ENCODE measurements around the gene DEDD2. TPM values are rescaled to one million over a fixed set of nuclear protein-coding genes. Genes with fewer than 3 reads are reported as not detected.

Gene DEDD2
- total and polyA plus RNA-seq, 10 of the 15 experiments (the other 5 are each of a cell fraction or from before 2014, with no cell fraction given) = 2.5 to 24.7 (median 17.6) TPM

- intact Hi-C loops (cut with micrococcal nuclease; ENCODE audit: unreplicated experiment) = no loop called here
- DNase-seq (ENCODE audit: low read depth, low spot score) (no peak), FAIRE-seq (no peak), ATAC-seq (no peak)
- 43% methylated on average over 1 of the region's 1 CpG for WGBS (ENCODE audit: insufficient coverage, insufficient replicate concordance, low lambda C conversion rate, missing lambda C conversion rate)
- ChIA-PET POLR2A (interaction anchor here (0.6 kb wide), 2 partner anchors 70 to 187 kb away, joined by 3 read pairs; no protein-coding TSS in a partner anchor), SMC1A (ENCODE audit: uncharacterized antibody, unreplicated experiment) (interaction anchor here (0.6 kb wide), 1 partner anchor 62 kb away, joined by 3 read pairs; no protein-coding TSS in a partner anchor), CTCF (no interaction called here), RAD21 (ENCODE audit: unreplicated experiment) (interaction anchor here (0.6 kb wide), 1 partner anchor 1563 kb away, joined by 3 read pairs; no protein-coding TSS in a partner anchor)
- no peaks in the 10 kb centered on the region for H3K79me2 ChIP-seq (ENCODE audit: control insufficient read depth, insufficient read depth, low read length)
- no peak overlapping the region for H3K4me2 ChIP-seq (ENCODE audit: control insufficient read depth, insufficient read depth)
- no peaks in the 10 kb centered on the region; the same call in 2 of the 3 replicates for H3K9me3 ChIP-seq (replicated peaks; ENCODE audit: control insufficient read depth, insufficient read depth, low read length)
- TF ChIP-seq BMI1 (IDR thresholded peaks at IDR 0.05; ENCODE audit: borderline replicate concordance) = no peak
- TF ChIP-seq SRF (IDR thresholded peaks at IDR 0.05; ENCODE audit: low read depth in 2 of 2, low read length in 2 of 2) = no peak
- TF ChIP-seq HDAC6 (IDR thresholded peaks at IDR 0.05; ENCODE audit: unreplicated experiment) = no peak
- no peak for TF ChIP-seq NRF1 (conservative IDR thresholded peaks at IDR 0.05; ENCODE audit: low read depth, low read length)
- TF ChIP-seq ZNF207 (IDR thresholded peaks at IDR 0.05; ENCODE audit: borderline replicate concordance) = no peak
- TF ChIP-seq TARDBP (IDR thresholded peaks at IDR 0.05; ENCODE audit: borderline replicate concordance) = no peak
- no peak for TF ChIP-seq CTCF (IDR thresholded peaks at IDR 0.05 in 2 of 3, conservative IDR thresholded peaks at IDR 0.05 in 1 of 3; ENCODE audit: control insufficient read depth in 2 of 3, extremely low read depth in 1 of 3, insufficient read depth in 1 of 3, low read depth in 3 of 3, low read length in 3 of 3)
- TF ChIP-seq IKZF2 (IDR thresholded peaks at IDR 0.05) = no peak
- TF ChIP-seq YBX1 (IDR thresholded peaks at IDR 0.05) = no peak
- no peak for TF ChIP-seq NFYA (IDR thresholded peaks at IDR 0.05; ENCODE audit: borderline replicate concordance, low read depth, low read length)
- no peak for TF ChIP-seq FOXM1 (IDR thresholded peaks at IDR 0.05; ENCODE audit: low read depth, low read length)
- no peak for TF ChIP-seq RBBP5 (conservative IDR thresholded peaks at IDR 0.05)
- no peak for TF ChIP-seq SMC3 (IDR thresholded peaks at IDR 0.05; ENCODE audit: borderline replicate concordance, low read length)
- TF ChIP-seq ZNF687 (IDR thresholded peaks at IDR 0.05) = no peak
- H3K9ac ChIP-seq (ENCODE audit: control insufficient read depth, insufficient read depth, low read length) = no peak overlapping the region
- peaks cover 11% of the 10 kb centered on the region for H3K4me1 ChIP-seq (ENCODE audit: control insufficient read depth, insufficient read depth, low read length)
- no peaks in the 10 kb centered on the region for H3K27me3 ChIP-seq (replicated peaks in 1 of 2; ENCODE audit: control insufficient read depth in 2 of 2, insufficient read depth in 2 of 2, low read length in 1 of 2)
- no peaks in the 10 kb centered on the region for H4K20me1 ChIP-seq (ENCODE audit: control insufficient read depth, insufficient read depth)
- no peak overlapping the region for H3K4me3 ChIP-seq
- H3K27ac ChIP-seq (ENCODE audit: control insufficient read depth, insufficient read depth) = no peak overlapping the region
- no TSS peak for BruUV-seq (replicated peaks)
- H2AFZ ChIP-seq (ENCODE audit: control insufficient read depth, low read depth, low read length) = no peak overlapping the region
- H3K36me3 ChIP-seq (ENCODE audit: control insufficient read depth in 2 of 2, insufficient read depth in 2 of 2, low read length in 1 of 2) = peaks cover 0 to 7% of the 10 kb centered on the region in 2 experiments; a peak in 3 of 4 replicates
- in situ Hi-C loops (cut with MboI) = no loop called here
Observed at GRCh38 chr19:42193294-42193693, 24.2 kb downstream of the DEDD2 start.

All from GM12878 (cell line).